GM18499 (cell line): ENCODE measurements around the gene KRT31.
"Not testable (repeated sequence)": the region's sequence is repeated elsewhere in the genome, so short reads cannot be mapped to it uniquely, and the experiment has no call there.

Source experiments
- ATAC-seq: cut with Tn5 transposase; IDR thresholded peaks from one replicate; pipeline ENCODE4 v1.9.1; 2021; ENCODE audit warnings: moderate number of reproducible peaks; ENCODE audit not compliant: insufficient read depth, unreplicated experiment

KRT31 gene

DNA sequence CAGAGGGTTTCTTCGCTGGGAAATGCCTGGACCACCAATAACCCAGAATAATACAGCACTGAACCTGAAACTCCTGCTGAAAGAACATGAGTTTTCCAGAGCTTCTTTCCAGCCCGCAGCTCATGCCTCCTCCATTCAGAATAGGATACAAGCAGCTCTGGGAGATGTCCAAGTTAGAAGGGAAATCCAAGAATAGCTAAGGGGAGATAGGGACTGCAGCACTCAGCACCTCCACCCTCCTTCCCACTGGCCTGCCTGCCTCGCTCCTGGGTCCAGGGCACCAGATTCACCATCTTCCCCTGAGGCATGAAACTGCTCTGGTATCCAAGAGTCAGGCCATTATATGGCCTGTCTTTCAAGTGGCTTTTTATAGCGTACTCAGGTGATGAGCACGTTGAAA, 4.1 kb downstream of the KRT31 start:
- ATAC-seq, result no peak

DNA sequence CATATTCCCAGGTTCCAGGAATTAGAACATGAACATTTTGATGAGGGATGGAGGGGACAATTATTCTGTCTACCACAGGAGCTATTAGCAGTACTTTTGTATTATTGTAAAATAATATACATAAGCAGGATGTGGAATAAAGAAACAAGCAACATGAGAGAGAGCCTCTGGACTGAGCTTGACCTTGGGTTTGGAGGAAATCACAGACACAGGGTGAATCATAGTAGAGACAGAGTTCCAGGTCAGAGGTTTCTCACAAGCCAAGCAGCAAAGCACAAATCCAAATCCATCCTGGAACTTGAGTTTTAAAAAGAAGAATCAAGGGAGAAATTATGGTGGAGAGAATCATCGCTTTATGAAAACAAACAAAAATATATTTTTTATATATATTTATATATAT, 5.1 kb downstream of the KRT31 start:
- ATAC-seq, result no peak

DNA sequence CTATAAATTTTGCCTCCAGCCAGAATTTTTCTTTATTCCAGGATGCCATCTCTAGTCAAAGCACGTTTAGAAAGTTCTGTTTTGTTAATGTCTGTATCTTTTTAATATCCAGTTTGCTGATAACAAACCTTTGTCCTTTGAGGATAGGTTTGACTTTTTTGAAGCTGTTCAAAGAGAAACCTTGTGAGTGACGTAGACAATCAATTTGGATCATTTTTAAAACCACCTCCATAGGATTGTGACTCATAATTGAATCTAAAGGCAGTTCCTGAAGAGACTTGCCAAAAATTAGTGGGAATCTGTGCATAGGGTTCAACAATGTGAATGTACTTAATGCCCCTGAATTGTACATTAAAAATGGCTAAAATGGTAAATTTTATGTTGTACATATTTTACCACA, 5.9 kb downstream of the KRT31 start:
- no peak for ATAC-seq

DNA sequence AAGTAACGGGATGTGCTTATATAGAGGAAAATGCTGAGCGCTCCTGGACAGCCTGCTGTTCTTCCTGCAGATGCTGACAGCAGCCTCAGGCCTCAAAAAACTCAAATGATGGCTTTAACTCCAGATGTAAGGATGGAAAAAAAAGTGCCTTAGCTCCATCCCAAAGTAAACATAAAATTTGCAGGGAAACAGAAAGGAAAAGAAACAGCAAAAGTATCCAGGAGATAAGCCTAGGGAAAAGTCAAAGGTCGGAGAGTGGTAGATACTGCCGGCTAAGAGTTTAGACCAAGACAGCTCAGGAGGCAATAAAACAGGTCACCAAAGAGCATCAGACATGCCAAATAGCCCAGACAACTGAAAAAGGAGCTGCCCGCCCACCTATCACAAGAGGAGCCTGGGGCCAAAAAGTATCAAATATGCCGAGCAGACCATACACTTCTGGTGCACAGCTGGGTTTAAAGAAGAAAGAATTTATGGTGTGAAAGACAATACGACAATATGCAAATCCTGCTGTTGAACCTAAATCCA, 6.9 kb downstream of the KRT31 start:
- no peak for ATAC-seq

DNA sequence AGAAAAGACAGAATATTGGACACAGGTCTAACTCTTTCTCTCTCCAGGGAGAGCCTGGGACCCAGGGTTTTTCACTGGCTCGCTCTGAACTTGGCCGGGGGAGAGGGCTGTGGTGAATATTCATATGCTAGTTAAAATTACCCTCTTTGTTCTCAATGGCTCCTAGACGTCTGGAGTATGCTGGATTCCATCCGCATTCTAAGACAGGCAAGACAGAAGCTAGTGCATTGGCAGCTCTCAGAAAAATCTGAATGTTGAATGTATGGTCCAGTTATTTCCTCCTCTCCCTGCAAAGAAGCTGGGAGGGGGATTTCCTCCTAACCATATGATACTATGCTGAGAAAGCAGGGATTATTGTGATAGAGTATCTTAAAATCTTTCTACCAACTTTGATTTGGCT, 9.7 kb downstream of the KRT31 start:
- ATAC-seq, result no peak

DNA sequence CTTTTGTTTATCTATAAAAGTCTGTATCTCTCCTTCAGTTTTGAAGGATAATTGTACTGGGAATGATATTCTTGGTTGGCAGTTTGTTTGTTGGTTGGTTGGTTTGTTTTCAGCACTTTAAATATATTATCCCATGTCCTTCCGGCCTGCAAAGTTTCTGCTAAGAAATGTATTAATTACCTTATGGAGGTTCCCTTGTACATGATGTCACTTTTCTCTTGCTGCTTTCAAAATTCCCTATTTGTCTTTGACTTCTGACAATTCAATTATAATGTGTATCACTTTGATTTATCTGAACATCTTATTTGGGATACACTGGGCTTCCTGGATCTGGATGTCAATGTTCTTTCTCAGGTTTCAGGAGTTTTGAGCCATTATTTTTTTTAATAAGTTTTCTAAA, 11.2 kb downstream of the KRT31 start:
- no peak for ATAC-seq

DNA sequence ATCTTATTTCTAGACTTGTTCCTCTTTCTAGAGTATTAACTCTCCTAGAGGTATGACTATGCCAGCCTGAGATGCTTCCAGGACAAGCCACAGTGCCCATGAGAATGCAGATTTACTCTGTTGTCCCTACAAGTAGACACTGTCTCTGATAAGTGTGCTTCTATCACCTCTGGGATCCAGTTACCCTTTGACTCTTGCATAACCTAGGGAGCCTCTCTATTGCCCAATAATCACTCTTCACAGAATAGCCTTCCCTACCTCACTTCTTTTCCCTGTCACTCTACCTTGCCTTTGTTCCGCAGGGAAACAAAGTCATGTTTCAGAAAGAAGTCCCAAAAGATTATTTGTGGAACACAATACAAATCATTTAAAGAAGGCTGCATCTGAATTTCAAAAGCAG, 13.7 kb downstream of the KRT31 start:
- ATAC-seq, result no peak

DNA sequence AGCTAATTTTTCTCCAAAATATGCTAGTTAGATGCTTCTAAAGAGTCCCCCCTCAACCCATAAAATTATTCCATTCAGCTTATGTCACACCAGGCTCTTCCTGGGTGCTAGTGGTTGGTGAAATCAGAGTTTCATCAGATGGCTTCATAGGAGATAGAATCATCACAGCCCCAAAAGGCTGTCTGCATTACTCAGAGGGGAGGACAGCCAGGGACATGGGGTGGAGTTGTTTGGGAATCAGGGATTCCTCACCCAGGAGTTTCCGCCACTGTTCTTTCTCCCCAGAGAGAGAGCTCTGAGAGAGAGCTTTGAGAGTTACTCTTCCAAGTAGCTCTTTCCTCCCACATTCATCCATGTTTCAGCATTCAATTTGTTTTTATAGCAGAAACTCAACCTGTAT, 15.0 kb downstream of the KRT31 start:
- ATAC-seq, result no peak

DNA sequence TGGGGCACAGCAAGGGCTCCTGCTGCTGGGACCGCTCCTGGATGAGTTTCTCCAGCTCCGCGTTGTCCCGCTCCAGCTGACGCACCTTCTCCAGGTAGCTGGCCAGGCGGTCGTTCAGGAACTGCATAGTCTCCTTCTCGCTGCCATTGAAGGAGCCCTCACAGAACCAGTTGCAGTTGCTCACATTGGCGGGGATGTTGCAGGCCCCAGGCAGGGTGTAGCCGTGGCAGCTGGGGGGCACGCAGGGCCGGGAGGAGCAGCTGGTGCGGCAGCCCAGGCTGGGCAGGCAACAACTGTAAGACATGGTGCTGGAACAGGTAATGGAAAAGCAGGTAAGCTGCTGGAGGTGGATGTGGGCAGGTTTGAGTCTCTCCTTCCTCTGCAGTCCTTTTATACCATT, 15.5 kb downstream of the KRT31 start, which contains the start of gene KRT34:
Gene KRT34, minus strand, starts transcription at position 364 of the 400 bp plus-strand sequence. Its CDS starts 60 bp downstream, at position 304.
- not testable (repeated sequence) for ATAC-seq

DNA sequence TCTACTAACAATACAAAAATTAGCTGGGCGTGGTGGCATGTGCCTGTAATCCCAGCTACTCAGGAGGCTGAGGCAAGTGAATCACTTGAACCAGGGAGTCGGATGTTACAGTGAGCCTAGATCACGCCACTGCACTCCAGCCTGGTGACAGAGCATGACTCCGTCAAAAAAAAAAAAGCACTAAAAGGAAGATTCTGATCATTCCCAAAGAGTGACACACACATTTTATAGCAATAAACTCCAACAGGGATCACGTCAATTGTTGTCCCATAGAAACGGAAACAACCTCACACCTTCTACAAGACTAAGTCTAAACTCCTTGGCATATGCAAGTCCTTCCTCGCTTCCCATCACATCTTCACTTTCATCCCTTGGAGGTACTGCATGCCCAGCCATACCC, 17.3 kb downstream of the KRT31 start:
- ATAC-seq, result not testable (repeated sequence)

DNA sequence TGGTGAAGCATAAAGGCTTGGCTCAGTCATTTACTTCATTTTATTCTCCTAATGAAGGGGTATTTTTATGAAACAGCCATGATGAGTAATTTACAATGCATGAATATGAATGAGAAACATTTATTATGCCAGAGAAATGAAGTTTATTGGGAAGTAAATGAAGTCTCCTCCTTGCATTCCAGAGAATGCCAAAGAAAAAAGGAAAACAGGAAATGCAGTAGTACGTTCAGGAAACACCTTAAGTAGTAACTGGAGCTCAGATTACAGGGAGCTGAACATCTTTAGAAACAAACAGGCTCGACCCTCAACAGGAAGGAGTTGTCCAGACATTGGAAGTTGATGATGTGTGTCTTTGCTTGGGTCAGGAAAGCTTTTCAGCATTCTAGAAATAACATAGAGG, 19.9 kb downstream of the KRT31 start:
- no peak for ATAC-seq

DNA sequence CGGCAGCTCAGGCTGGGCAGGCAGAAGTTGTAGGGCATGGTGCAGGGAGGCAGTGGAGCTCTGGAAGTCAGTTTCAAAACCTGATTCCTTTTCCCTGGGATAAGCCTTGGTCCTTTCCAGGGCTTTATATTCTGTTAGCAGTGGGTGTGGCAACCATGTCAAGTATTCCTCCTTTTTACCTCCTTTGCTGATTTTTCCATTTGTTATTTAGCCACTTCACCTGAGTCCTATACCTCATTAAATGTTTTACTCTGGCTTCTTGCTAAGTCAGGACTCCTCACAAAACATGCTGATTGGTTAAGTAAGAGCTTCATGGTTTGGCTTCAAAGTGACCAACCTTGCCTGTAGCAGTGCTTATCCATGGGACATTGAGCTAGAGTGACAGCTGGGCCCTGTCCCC, 27.7 kb downstream of the KRT31 start, which contains the start of gene KRT33B:
Gene KRT33B, minus strand, starts transcription at position 101 of the 400 bp plus-strand sequence. Its CDS starts 63 bp downstream, at position 38.
- ATAC-seq, result no peak

DNA sequence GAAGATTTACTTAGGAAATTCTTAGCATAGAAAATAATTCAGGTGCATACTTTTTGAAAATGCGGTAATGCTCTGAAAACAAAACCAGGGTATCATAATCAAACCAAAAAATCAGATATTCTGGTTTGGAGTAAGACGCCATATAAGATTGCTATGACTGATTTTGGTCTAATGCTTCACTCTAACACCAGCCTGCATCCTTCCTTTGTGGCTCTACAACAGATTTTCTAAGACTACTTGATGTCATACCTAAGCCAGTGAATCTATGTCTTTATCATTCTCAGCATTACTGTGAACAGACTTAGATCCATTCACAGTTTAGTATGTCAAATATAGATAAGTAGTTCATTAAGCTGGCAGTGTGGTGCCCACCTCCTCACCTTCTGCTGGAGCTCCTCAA, 28.4 kb downstream of the KRT31 start:
- ATAC-seq, result no peak

DNA sequence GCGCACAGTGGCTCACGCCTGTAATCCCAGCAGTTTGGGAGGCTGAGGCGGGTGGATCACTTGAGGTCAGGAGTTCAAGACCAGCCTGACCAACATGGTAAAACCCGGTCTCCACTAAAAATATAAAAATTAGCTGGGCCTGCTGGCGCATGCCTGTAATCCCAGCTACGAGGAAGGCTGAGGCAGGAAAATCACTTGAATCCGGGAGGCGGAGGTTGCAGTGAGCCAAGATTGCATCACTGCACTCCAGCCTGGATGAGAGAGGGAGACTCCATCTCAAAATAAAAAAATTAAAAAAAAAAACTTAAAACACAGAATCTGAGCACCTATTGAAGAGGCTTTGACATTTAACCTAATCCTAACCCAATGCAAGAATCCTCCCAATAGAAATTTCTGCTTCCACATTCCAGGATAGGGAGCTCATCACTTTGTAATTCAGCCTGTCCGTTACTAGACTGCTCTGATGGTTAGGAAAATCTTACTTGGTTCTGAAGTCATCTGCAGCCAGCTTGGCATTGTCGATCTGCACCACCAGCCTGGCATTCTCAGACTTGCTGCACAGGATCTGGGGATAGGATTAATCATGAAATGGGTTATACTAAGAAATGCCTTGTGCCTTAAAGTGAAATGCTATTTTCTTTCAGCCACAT, 29.9 kb downstream of the KRT31 start:
- ATAC-seq, result no peak

DNA sequence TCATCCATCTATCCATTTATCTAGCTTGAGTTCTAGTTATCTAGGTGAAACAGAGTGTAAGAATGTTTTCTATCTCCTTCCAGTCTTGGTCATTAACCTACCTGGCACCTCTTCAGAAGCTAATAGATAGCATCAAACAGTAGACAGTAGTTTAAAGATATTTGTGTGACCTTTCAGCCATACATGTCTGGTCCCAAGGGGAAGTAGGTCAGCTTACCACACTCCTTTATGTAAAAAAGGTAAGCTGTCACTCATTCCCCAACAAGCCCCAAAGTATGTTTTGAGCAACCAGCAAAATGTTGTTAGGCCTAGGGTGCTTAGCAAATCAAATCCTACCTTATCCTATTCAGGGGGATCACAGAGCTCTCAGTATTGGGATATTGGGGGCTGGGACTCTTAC, 31.3 kb downstream of the KRT31 start:
- ATAC-seq, result no peak

DNA sequence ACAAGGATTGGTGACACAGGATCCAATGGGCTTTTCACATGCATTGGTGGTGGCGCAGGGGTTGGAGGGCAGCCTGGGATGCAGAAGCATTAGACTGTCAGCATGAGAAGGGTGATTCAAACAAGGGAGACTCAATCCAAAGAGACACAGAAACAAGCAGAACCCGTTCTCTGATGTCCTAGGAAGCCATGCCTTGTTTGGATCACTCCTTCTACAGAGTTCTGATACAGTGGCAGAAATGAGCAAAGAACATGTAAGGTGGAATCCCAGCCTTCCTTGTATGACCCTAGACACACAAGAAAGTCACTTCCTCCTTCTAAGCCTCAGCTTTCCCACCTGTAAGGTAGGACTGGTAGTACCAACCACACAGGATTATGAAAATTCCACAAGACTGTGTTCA, 33.5 kb downstream of the KRT31 start:
- ATAC-seq, result no peak

DNA sequence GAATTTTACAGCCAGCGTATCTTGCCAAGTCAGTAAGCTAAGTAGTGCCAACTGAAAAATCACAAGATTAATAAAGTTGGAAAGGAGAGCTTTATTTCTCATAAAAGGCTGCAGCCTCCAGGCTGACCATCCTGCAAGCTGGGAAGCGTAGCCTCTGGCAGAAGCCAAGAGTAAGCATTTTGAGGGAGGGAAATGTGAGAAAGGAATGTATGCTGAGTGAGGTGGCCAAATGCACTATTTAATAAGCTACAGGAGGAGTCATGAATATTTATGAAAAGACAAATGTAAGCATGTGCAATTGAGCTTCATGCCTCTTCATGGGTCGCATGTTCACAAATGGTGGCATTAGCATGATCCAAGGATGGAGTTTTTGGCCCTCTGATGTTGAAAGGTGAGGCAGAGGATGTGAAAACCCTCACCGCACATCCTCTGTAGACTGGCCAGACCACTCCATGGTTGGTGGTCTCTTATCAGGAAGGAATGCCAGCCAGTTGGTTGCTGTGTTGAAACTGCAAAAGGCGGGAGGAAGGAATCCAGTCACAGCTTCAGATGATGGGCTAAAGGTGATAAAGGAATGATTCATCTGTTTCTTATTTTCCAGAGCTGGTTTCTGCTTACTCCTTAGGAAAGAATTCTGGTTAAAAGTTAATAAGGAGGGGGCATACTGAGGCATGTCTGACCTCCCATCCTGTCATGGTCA, 37.0 kb downstream of the KRT31 start:
- ATAC-seq, result no peak

DNA sequence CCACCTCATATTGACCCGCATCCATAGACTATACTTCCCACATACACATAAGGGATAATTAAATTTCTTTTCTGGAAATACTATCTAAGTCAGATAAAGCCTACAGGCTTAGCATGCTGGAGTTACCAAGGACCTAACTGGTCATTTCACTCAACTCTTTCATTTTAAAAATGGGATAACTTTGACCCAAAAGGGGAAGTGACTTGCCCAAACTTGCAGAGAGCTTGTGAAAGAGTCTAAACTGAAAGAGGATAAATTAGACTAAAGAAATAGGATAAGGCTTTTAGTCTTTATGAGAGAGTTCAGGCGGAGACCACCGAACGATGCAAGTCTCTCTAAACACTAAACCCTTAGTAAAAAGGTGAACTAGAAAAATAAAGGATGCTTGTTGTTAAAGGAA, 42.9 kb downstream of the KRT31 start:
- no peak for ATAC-seq

DNA sequence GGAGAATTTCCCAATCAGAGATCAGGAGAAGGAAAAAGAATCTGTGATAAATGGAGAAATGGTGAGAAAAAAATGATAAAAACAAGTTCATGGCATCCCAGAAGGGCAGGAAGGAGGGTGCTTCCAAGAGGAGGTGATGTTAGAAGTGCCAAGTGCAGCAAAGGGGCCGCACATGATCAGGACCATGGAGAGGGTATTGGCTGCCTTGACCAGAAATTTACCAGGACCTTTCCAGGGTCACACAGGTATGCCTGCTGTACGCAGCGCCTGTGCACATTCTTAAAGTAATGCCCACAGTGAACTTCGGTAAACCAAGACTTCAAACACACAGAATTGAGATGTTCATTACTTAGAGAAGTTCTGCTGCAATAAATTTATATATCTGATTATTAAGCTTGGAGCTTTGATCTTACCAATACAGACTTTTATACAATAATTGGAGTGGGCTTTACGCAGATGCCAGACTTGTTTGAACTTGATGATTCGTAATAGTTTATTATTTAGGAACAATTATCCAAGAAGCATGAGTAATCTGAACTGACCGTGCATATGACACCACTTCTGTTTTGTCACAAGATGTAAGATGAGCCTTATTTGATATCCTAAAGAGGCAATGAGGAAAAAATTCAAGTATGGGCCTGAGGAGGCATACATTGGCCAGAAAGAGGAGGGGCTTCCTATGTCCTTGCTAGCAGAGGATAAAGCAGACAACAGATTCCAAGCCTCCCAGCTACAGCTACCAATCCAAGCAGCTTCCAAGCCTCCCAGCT, 44.6 kb downstream of the KRT31 start:
- ATAC-seq, result no peak

DNA sequence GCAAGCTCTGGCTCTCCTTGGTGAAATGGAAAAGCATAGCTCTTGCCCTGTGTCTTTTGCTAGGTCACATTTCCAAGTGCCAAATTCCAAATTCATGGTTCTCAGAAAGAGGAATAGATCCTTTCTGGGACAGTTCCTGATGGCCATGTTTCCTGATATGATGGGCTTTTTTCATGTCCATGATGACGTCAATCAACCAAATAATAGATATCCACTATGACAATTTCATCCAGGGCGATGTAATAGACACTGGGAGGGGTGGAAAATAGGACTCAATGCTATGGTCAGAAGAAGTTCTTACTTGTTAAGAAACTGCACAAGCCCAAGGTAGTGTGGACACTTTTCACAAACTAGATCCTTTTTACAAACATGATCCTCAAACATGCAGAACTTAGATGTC, 46.2 kb downstream of the KRT31 start:
- no peak for ATAC-seq

DNA sequence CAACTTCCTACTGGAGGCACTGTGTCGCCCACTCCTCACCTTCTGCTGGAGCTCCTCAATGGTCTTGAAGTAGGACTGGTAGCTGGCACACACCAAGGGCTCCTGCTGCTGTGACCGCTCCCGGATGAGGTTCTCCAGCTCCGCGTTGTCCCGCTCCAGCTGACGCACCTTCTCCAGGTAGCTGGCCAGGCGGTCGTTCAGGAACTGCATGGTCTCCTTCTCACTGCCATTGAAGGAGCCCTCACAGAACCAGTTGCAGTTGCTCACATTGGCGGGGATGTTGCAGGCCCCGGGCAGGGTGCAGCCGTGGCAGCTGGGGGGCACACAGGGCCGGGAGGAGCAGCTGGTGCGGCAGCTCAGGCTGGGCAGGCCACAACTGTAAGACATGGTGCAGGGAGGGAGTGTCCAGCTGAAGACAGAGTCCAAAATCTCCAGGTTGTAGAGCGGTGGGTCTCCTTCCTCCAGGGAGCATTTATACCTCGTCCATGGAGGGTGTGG, 47.0 kb downstream of the KRT31 start, which contains the start of gene KRT33A:
Gene KRT33A, minus strand, starts transcription at position 448 of the 498 bp plus-strand sequence. Its CDS starts 61 bp downstream, at position 387.
- ATAC-seq, result not testable (repeated sequence)
